SK-N-MC (cell line): ENCODE results near the gene SEPTIN5.

Experiments used
- EZH2 ChIP-seq: fragments of 200-600 bp; sonication (generic); IDR thresholded peaks from one replicate; pipeline ENCODE4 v1.6.1; 2017; ENCODE audit warnings: antibody characterized with exemption
- FOXP2 ChIP-seq: optimal IDR thresholded peaks from 2 replicates; pipeline ENCODE3; 2011; ENCODE audit warnings: mild to moderate bottlenecking, moderate library complexity; ENCODE audit not compliant: insufficient read depth; ENCODE audit errors: extremely low read length, control extremely low read depth
- POLR2AphosphoS5 ChIP-seq: IDR thresholded peaks from 2 replicates; pipeline ENCODE4 v1.6.1; 2012; ENCODE audit warnings: mild to moderate bottlenecking, low read depth, low read length, borderline replicate concordance

GRCh38 chr22:19743651-19744050 lies 29.3 kb downstream of the SEPTIN5 start:
- TF ChIP-seq EZH2 (no peak), POLR2AphosphoS5 (no peak), FOXP2 (no peak)
